ENCODE data around the gene GRK5.

The GRK5 gene

DNA sequence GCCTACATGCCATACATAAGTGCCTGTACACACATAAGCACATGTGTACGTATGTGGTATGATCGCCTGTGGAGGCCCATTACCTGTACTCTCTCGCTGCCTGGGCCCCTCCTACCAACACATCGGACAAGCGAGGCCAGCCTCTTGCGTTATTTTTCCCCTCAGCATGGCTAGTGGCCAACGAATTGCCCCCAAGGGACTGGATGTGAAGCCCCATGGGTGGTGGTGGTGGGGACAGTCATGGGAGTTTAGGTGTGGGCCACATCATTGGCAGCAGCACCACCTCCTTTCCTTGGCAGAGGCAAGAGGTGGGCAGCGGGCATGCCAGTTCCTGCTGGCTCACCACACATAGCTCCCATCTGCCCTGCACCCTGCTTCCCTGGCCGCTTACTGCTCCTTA is 10.0 kb downstream of the GRK5 start:
- CTCF ChIA-PET, result interaction anchor here (0.6 to 0.9 kb wide), 2 partner anchors 8 to 101 kb away, joined by 4 to 5 read pairs; no protein-coding TSS in a partner anchor
- DNase-seq (ENCODE audit: low spot score), result no peak
- TF ChIP-seq, protein P1, sequence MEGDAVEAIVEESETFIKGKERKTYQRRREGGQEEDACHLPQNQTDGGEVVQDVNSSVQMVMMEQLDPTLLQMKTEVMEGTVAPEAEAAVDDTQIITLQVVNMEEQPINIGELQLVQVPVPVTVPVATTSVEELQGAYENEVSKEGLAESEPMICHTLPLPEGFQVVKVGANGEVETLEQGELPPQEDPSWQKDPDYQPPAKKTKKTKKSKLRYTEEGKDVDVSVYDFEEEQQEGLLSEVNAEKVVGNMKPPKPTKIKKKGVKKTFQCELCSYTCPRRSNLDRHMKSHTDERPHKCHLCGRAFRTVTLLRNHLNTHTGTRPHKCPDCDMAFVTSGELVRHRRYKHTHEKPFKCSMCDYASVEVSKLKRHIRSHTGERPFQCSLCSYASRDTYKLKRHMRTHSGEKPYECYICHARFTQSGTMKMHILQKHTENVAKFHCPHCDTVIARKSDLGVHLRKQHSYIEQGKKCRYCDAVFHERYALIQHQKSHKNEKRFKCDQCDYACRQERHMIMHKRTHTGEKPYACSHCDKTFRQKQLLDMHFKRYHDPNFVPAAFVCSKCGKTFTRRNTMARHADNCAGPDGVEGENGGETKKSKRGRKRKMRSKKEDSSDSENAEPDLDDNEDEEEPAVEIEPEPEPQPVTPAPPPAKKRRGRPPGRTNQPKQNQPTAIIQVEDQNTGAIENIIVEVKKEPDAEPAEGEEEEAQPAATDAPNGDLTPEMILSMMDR (conservative IDR thresholded peaks at IDR 0.05; ENCODE audit: low read depth), result no peak
- POLR2A ChIA-PET (ENCODE audit: low non-redundant PET), result no interaction called here
- no peak overlapping the region for H3K27ac ChIP-seq

GRCh38 chr10:119217991-119218490 is 10.7 kb downstream of the GRK5 start:
- ChIA-PET POLR2A (ENCODE audit: low non-redundant PET) (no interaction called here), CTCF (interaction anchor here (0.6 to 0.9 kb wide), 3 partner anchors 8 to 1924 kb away, joined by 3 to 5 read pairs (median 4); no protein-coding TSS in a partner anchor)
- no peak overlapping the region for H3K27ac ChIP-seq
- no peak for DNase-seq (ENCODE audit: low spot score)
- TF ChIP-seq, protein P1 (conservative IDR thresholded peaks at IDR 0.05; ENCODE audit: low read depth), result no peak

DNA sequence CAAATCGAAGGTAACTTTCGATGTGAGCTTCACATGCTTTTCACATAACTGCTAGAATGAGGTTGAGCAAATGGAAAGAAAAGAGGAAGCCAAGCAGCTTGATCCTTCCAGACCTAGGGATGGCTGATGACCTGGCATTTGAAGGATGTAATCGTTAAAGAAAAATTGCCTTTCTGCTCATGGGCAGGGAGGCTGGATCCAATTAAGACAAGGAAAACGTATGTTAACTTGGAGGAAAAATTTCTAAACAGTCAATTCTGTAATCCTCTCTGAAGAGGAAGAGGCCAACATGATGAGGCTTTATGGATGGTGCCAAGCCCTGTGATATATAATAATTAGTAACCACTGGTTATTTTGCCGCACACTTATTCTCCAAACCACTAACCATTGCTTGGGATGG is 12.5 kb downstream of the GRK5 start:
- no peak for DNase-seq (ENCODE audit: low spot score)
- no peak overlapping the region for H3K27ac ChIP-seq
- ChIA-PET POLR2A (ENCODE audit: low non-redundant PET) (no interaction called here), CTCF (interaction anchor here (1.9 kb wide), 1 partner anchor 11 kb away, joined by 11 read pairs; no protein-coding TSS in a partner anchor)
- TF ChIP-seq, protein P1 (conservative IDR thresholded peaks at IDR 0.05; ENCODE audit: low read depth), result no peak

DNA sequence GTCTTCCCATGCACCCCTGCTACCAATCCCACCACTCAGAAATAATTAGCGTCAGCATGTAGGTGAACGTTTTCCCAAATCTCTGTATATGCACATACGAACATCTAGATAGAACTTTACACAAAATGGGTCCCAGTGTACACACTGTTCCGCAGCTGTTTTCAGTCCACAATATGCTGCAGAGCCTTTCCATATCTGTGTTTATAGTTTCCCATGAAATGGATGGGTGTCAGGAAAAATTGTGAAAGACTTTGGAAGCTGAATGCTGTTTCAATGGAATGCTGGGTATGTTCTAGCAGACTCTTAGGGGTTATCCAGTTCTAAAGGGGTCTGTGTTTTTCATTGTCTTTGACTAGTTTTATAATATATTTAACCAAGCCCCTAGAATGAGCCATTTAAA is 13.8 kb downstream of the GRK5 start:
- TF ChIP-seq, protein P1 (conservative IDR thresholded peaks at IDR 0.05; ENCODE audit: low read depth), result no peak
- ChIA-PET POLR2A (ENCODE audit: low non-redundant PET) (no interaction called here), CTCF (interaction anchor here (0.6 to 1.9 kb wide), 3 partner anchors 12 to 212 kb away, joined by 3 to 11 read pairs (median 4); no protein-coding TSS in a partner anchor)
- no peak overlapping the region for H3K27ac ChIP-seq
- no peak for DNase-seq (ENCODE audit: low spot score)

- POLR2A ChIA-PET (ENCODE audit: low non-redundant PET), result no interaction called here
- TF ChIP-seq, protein P1 (conservative IDR thresholded peaks at IDR 0.05; ENCODE audit: low read depth), result no peak
- CTCF ChIA-PET, result interaction anchor here (0.6 kb wide), 1 partner anchor 212 kb away, joined by 3 read pairs; no protein-coding TSS in a partner anchor
- H3K27ac ChIP-seq, result no peak overlapping the region
- no peak for DNase-seq (ENCODE audit: low spot score)
Measured at GRCh38 chr10:119221666-119222065, 14.3 kb downstream of the GRK5 start.

- no peak for DNase-seq (ENCODE audit: low spot score)
- TF ChIP-seq, protein P1 (conservative IDR thresholded peaks at IDR 0.05; ENCODE audit: low read depth), result no peak
- ChIA-PET POLR2A (ENCODE audit: low non-redundant PET) (no interaction called here), CTCF (interaction anchor here (0.6 to 1.2 kb wide), 2 partner anchors 11 to 1600 kb away, joined by 3 to 5 read pairs; no protein-coding TSS in a partner anchor)
- no peak overlapping the region for H3K27ac ChIP-seq
Measured at GRCh38 chr10:119222537-119222936, 15.2 kb downstream of the GRK5 start.
